GM12892 (cell line): Measurements from ENCODE around the gene MACROD2.

Source experiments
- POLR2A ChIP-seq: IDR thresholded peaks from 2 replicates; pipeline ENCODE4 v1.6.1; 2011; ENCODE audit warnings: low read depth, low read length, control low read depth
- TAF1 ChIP-seq: IDR thresholded peaks from 2 replicates; pipeline ENCODE4 v1.6.1; 2011; ENCODE audit warnings: low read depth, mild to moderate bottlenecking, control low read depth, low read length, borderline replicate concordance

GRCh38 chr20:15498926-15499325, 1503.6 kb downstream of the MACROD2 start:
- TF ChIP-seq POLR2A = no peak
- TF ChIP-seq TAF1 = no peak
